ENCODE measurements around the gene IKBKE.

DNA sequence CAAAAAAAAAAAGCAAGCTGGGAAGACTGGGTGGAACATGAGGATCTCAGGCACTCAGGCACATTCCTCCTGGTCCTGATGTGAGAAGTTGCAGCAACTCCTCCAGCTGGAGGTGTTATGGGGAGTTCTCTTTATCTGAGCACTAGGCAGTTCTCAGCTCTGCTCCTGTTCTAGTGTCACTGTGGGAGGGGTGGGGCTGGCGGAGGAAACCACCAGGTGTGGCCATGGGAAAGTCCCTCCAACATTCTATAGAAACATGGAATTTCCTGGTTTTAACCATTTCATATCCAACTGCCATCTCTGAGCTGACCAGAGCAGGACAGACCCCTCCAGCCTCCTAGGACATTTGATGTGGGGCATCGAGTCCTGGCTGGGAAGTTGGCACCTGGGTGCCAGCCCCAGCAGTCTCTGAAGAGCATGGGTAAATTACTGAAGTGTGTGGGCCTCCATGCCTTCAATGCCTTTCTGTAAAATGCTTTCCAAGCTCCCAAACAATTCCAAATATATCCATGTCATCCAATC lies 804 bp upstream of the IKBKE start:
- TF ChIP-seq SUZ12 (IDR thresholded peaks at IDR 0.05; ENCODE audit: extremely low read depth, insufficient read depth, insufficient read length) = no peak
- no peak for TF ChIP-seq ZNF274 (IDR thresholded peaks at IDR 0.05; ENCODE audit: low read depth, low read length)

Data from NT2/D1 (cell line).